GM19397 (cell line): Measurements from ENCODE around the gene PCGF1.
"Not testable (repeated sequence)": the region's sequence is repeated elsewhere in the genome, so short reads cannot be mapped to it uniquely, and the experiment has no call there.

Source experiments
- ATAC-seq: cut with Tn5 transposase; IDR thresholded peaks from one replicate; pipeline ENCODE4 v1.9.1; 2021; ENCODE audit warnings: mild to moderate bottlenecking, moderate library complexity; ENCODE audit not compliant: unreplicated experiment

Gene PCGF1

DNA sequence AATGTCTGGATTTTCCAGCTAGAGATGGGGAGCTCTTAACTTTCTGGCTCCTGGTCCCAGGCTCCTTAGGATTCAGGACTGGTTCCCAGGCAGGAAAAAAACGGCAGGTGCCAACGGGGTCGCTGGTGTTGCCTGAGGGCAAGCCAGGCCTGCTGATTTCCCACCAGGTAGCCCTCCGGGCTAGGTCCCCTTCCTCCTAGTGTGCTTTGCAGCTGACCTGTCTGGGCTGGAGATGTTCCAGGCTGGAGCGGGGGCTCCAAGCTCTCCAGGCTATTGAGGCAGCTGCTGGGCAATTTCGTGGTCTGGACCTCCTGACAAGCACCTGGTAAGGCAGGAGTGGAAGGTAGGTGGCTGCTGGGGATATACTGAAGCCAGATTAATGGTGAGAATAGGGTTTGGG lies 33.0 kb downstream of the PCGF1 start:
- ATAC-seq: no peak

DNA sequence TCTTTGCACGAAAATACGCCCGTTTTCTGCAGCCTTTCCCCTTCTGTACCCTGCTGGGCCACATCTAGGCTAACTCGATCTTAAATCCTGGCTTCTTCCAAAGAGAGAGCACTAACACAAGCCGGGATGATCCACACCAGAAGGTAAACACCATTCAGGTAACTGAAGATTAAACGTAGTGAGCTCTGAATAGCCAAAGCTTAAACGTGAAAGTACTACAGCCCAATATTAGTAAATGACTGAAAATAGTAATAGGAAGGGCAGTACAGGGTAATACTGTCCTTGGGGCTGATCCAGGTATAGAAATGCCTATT lies 34.6 kb downstream of the PCGF1 start:
- no peak for ATAC-seq

- ATAC-seq: peak; percentile 83
Observed at GRCh38 chr2:74472086-74472944, 35.2 kb downstream of the PCGF1 start, which contains the start of gene MRPL53. Gene MRPL53, minus strand, starts transcription at chr2:74472680. Its CDS starts 20 bp downstream, at chr2:74472660.

- ATAC-seq: no peak
Observed at GRCh38 chr2:74471332-74472065, 36.0 kb downstream of the PCGF1 start.

- not testable (repeated sequence) for ATAC-seq
Observed at GRCh38 chr2:74470742-74471141, 36.8 kb downstream of the PCGF1 start.

DNA sequence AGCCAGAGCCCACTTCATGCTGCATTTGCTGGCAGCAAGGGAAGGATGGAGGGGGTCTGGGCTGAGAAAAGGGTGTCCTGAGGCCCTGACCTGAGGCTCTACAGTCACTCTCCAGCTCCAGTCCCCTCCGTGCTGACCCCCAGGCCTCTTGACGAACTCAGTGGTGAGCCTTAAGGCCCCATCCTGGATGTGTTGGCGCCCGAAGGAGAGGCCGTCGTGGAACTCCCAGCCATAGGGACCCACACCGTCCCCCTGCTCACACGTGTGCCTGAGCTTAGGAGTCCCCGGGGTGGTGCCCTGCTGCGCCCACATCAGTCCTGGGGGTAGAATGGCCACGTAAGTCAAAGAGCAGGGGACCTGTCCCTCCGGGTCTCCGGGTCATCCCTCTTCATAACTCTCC lies 43.1 kb downstream of the PCGF1 start:
- no peak for ATAC-seq

- no peak for ATAC-seq
Observed at GRCh38 chr2:74462786-74463105, 44.7 kb downstream of the PCGF1 start.

- no peak for ATAC-seq
Observed at GRCh38 chr2:74462054-74462785, 45.3 kb downstream of the PCGF1 start.

DNA sequence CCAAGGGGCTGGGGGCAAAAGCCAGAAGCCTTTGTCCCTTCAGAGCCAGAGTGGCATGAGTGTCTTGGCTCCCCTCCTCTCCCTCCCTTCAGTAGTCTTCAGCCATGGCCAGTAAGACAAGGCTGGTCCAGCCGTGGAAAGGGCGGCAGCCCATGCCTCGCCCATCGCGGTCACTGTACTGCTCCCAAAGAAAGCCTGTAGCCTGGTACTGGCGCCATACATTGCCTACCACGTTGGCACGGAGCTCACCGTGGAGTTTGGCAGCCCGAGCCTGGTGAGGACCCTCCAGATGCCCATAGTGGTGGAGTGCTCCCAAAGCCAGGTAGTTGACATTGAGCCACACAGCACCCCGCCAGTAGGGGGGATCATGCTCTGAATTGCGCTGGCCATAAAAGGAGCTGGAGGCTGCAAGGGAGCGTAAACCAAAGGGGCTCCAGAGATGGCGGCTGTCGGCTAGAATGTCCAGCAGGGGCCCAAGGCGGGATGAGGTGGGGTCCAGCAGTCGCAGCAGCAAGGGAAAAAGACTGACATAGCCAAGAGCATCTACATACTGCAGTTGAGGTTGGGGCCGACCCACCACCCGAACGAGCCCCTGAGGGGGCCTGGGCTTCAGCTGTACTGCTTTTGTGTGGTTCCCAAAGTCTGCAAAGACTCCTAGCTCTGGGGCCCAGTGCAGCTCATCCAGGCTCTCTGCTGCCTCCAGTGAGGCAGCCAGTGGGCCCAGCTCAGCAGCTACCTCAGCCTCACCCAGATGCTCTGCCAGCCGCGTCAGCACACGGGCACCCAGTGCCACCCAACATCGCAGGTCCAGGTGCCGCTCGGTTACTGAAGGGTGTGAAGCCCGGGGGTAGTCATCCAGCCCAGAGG lies 46.1 kb downstream of the PCGF1 start:
- ATAC-seq: no peak

DNA sequence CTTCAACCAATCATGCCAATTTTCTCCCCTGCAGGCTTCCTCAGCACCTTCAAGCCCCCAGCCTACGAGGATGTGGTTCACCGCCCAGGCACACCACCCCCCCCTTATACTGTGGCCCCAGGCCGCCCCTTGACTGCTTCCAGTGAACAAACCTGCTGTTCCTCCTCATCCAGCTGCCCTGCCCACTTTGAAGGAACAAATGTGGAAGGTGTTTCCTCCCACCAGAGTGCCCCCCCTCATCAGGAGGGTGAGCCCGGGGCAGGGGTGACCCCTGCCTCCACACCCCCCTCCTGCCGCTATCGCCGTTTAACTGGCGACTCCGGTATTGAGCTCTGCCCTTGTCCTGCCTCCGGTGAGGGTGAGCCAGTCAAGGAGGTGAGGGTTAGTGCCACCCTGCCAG lies 47.3 kb downstream of the PCGF1 start:
- not testable (repeated sequence) for ATAC-seq

GRCh38 chr2:74459503-74460118 lies 47.9 kb downstream of the PCGF1 start:
- ATAC-seq: not testable (repeated sequence)

- ATAC-seq: no peak
Observed at GRCh38 chr2:74458938-74459363, 48.5 kb downstream of the PCGF1 start.

- ATAC-seq: peak; percentile 78
Observed at GRCh38 chr2:74458132-74458937, 49.2 kb downstream of the PCGF1 start, which contains the start of gene WBP1. Gene WBP1, plus strand, starts transcription at chr2:74458438. Its CDS starts 165 bp downstream, at chr2:74458603.

GRCh38 chr2:74457549-74458131 lies 49.9 kb downstream of the PCGF1 start:
- peak; percentile 37 for ATAC-seq

- no peak for ATAC-seq
Observed at GRCh38 chr2:74457129-74457548, 50.4 kb downstream of the PCGF1 start.
